Breast epithelium (tissue), 3 donors: Measurements from ENCODE around the gene SSBP4.

Experiments
- POLR2AphosphoS5 ChIP-seq, 3 donors: sonication (generic); formaldehyde crosslinking; IDR thresholded peaks; one replicate each; pipeline ENCODE4 v1.6.1; 2017; ENCODE audit warnings: antibody characterized with exemption in 3 of 3
- TF ChIP-seq, protein P1 (sequence below), 3 donors: fragments of 450-650 bp; IDR thresholded peaks; one replicate each; pipeline ENCODE4 v1.5.1; 2016 to 2017; ENCODE audit warnings: antibody characterized with exemption in 3 of 3, mild to moderate bottlenecking in 3 of 3, moderate library complexity in 3 of 3

DNA sequence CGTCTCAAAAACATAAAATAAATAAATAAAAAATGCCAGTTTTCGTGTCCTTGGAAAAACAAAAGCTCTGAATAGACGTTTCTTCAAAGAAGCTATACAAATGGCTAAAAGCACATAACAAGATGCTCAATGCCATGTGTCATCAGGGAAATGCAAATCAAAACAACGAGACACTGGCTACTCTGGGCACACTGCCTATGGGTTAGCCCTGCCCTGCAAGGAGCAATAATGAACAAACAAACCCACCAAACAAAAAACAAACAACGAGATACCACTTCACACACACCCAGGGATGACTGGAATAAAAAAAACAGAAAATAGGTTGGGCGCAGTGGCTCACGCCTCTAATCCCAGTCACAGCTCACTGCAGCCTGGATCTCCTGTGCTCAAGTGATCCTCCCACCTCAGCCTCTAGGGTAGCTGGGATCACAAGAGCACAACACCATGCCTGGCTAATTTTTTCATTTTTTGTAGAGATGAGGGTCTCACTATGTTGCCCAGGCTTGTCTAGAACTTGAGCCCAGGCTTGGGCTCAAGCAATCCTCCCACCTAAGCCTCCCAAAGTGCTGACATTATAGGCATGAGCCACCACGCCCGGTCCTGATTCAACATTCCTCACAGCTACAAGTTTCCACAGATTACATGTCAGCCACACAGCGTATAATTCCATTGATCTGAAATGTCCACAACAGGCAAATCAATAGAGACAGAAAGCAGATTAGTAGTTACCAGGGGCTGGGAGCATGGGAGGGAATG is 34.2 kb downstream of the SSBP4 start:
- TF ChIP-seq POLR2AphosphoS5 (IDR thresholded peaks at IDR 0.05) = no peak
- TF ChIP-seq, protein P1, sequence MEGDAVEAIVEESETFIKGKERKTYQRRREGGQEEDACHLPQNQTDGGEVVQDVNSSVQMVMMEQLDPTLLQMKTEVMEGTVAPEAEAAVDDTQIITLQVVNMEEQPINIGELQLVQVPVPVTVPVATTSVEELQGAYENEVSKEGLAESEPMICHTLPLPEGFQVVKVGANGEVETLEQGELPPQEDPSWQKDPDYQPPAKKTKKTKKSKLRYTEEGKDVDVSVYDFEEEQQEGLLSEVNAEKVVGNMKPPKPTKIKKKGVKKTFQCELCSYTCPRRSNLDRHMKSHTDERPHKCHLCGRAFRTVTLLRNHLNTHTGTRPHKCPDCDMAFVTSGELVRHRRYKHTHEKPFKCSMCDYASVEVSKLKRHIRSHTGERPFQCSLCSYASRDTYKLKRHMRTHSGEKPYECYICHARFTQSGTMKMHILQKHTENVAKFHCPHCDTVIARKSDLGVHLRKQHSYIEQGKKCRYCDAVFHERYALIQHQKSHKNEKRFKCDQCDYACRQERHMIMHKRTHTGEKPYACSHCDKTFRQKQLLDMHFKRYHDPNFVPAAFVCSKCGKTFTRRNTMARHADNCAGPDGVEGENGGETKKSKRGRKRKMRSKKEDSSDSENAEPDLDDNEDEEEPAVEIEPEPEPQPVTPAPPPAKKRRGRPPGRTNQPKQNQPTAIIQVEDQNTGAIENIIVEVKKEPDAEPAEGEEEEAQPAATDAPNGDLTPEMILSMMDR (IDR thresholded peaks at IDR 0.05) = no peak
